ENCODE data around the gene CAT. TPM values are rescaled to one million over a fixed set of nuclear protein-coding genes. Genes with fewer than 3 reads are reported as not detected.

The CAT gene
- total RNA-seq, 1 donor from 2014 or later: 108 TPM

- Histone ChIP-seq H3K9me3 (no peaks in the 10 kb centered on the region), H3K27me3 (no peaks in the 10 kb centered on the region), H3K4me3 (no peak overlapping the region), H3K36me3 (peaks cover 0 to 93% of the 10 kb centered on the region in 2 donors), H3K4me1 (no peaks in the 10 kb centered on the region), H3K27ac (no peak overlapping the region)
- intact Hi-C loops (cut with DNase I): no loop called here
- DNase-seq (ENCODE audit: extremely low spot score in 2 of 2): no peak
- TF ChIP-seq POLR2A (IDR thresholded peaks at IDR 0.05) (no peak), POLR2AphosphoS5 (IDR thresholded peaks at IDR 0.05; ENCODE audit: insufficient read depth in 1 of 2, low read depth in 1 of 2) (no peak), CTCF (IDR thresholded peaks at IDR 0.05) (no peak)
Observed at GRCh38 chr11:34454308-34455032, 15.7 kb downstream of the CAT start.

DNA sequence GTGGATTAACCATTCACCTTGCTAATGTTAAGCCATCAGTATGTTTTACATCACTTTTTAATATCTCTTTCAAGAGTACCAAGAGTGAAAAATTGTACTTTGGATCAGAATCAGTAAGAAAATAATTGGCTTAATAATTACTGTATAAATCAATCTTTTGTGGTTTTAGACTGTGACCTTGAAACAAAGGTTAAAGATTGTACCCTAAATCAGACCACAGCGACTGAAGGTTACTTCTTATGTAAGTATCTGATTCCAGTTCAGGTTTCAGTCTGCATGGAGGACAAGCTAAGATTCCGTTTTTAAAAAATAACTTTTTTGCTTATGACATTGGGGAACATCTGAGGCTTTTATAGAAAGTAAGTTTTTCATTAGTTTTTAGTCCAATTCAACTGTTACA is 18.9 kb downstream of the CAT start:
- H3K27ac ChIP-seq: no peak overlapping the region
- DNase-seq (ENCODE audit: extremely low spot score in 2 of 2): no peak
- H3K27me3 ChIP-seq: no peaks in the 10 kb centered on the region
- H3K36me3 ChIP-seq: peaks cover 0 to 81% of the 10 kb centered on the region in 2 donors
- no peaks in the 10 kb centered on the region for H3K9me3 ChIP-seq
- TF ChIP-seq CTCF (IDR thresholded peaks at IDR 0.05): no peak
- TF ChIP-seq POLR2A (IDR thresholded peaks at IDR 0.05): no peak
- no peak for TF ChIP-seq POLR2AphosphoS5 (IDR thresholded peaks at IDR 0.05; ENCODE audit: insufficient read depth in 1 of 2, low read depth in 1 of 2)
- H3K4me3 ChIP-seq: no peak overlapping the region
- intact Hi-C loops (cut with DNase I): no loop called here
- H3K4me1 ChIP-seq: no peaks in the 10 kb centered on the region

GRCh38 chr11:34458525-34458924 is 19.8 kb downstream of the CAT start:
- peaks cover 0 to 80% of the 10 kb centered on the region in 2 donors for H3K36me3 ChIP-seq
- no peaks in the 10 kb centered on the region for H3K9me3 ChIP-seq
- TF ChIP-seq POLR2AphosphoS5 (IDR thresholded peaks at IDR 0.05; ENCODE audit: insufficient read depth in 1 of 2, low read depth in 1 of 2) (no peak), CTCF (IDR thresholded peaks at IDR 0.05) (no peak), POLR2A (IDR thresholded peaks at IDR 0.05) (no peak)
- intact Hi-C loops (cut with DNase I): no loop called here
- no peak overlapping the region for H3K27ac ChIP-seq
- no peak overlapping the region for H3K4me3 ChIP-seq
- DNase-seq (ENCODE audit: extremely low spot score in 2 of 2): no peak
- no peaks in the 10 kb centered on the region for H3K27me3 ChIP-seq
- no peaks in the 10 kb centered on the region for H3K4me1 ChIP-seq

DNA sequence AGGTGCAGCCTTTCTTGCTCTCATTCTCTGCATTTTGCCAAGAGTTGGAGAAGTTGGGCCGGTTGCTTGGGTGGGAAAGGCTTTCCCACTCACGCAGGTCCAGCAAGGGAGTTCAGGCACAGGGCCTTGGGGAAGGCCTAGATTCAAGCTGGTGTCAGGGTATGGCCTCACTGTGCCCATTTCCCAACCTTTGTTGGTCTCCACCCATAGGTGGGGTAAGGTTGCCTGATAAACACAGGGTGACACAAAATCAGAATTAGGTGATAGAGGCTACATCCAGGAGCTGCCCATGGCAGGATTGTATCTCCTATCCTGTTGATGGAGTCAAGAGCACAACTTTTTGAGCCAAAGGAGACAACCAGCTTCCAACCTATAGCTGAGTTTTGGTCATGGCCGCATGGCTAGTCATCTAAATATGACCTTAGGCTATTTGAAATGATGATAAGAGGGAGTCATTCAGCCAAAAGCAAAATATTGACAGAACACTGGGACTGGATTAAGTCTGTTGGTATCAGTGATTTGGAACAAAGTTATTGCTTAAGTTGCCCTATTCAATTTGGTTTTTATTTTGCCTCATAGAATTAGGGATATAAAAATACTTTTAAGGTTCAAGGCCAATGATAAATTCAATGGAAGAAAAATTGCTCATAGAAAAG is 20.9 kb downstream of the CAT start:
- Histone ChIP-seq H3K27me3 (no peaks in the 10 kb centered on the region), H3K4me3 (no peak overlapping the region), H3K4me1 (no peaks in the 10 kb centered on the region), H3K9me3 (no peaks in the 10 kb centered on the region), H3K36me3 (peaks cover 4 to 80% of the 10 kb centered on the region in 2 donors), H3K27ac (no peak overlapping the region)
- no peak for DNase-seq (ENCODE audit: extremely low spot score in 2 of 2)
- TF ChIP-seq POLR2AphosphoS5 (IDR thresholded peaks at IDR 0.05; ENCODE audit: insufficient read depth in 1 of 2, low read depth in 1 of 2) (no peak), POLR2A (IDR thresholded peaks at IDR 0.05) (no peak), CTCF (IDR thresholded peaks at IDR 0.05) (no peak)
- intact Hi-C loops (cut with DNase I): no loop called here

- Histone ChIP-seq H3K27ac (no peak overlapping the region), H3K9me3 (no peaks in the 10 kb centered on the region), H3K4me1 (no peaks in the 10 kb centered on the region), H3K4me3 (no peak overlapping the region), H3K36me3 (peaks cover 6 to 80% of the 10 kb centered on the region in 2 donors), H3K27me3 (no peaks in the 10 kb centered on the region)
- DNase-seq (ENCODE audit: extremely low spot score in 2 of 2): no peak
- intact Hi-C loops (cut with DNase I): no loop called here
- no peak for TF ChIP-seq CTCF (IDR thresholded peaks at IDR 0.05)
- TF ChIP-seq POLR2A (IDR thresholded peaks at IDR 0.05): no peak
- TF ChIP-seq POLR2AphosphoS5 (IDR thresholded peaks at IDR 0.05; ENCODE audit: insufficient read depth in 1 of 2, low read depth in 1 of 2): no peak
Observed at GRCh38 chr11:34460278-34460677, 21.5 kb downstream of the CAT start.

Data from vagina (tissue), 2 donors.